ENCODE measurements around the gene COP1. TPM values are rescaled to one million over a fixed set of nuclear protein-coding genes. Genes with fewer than 3 reads are reported as not detected.

The COP1 gene
- total and polyA plus RNA-seq, 2 of the 8 experiments (the other 6 are each of a cell fraction or from before 2014, with no cell fraction given): 26.2 to 44.9 TPM

- Histone ChIP-seq H3K4me2 (ENCODE audit: insufficient read depth in 1 of 2, low read depth in 2 of 2, low read length in 2 of 2) (no peak overlapping the region), H2BK20ac (ENCODE audit: low read length) (no peak overlapping the region), H3K18ac (ENCODE audit: extremely low read depth, low read length) (no peak overlapping the region), H3K27me3 (replicated peaks in 1 of 4; ENCODE audit: control insufficient read depth in 3 of 4, extremely low read depth in 1 of 4, insufficient read depth in 3 of 4, low read length in 3 of 4) (no peaks in the 10 kb centered on the region), H3K56ac (replicated peaks; ENCODE audit: insufficient read length, low read depth, low read length) (no peak overlapping the region), H3K23ac (ENCODE audit: insufficient read length) (no peak overlapping the region), H3K9me3 (ENCODE audit: insufficient read depth in 2 of 2, low read depth in 1 of 2, low read length in 1 of 2) (no peaks in the 10 kb centered on the region), H3K79me2 (ENCODE audit: control insufficient read depth in 1 of 2, insufficient read depth in 2 of 2, low read length in 2 of 2) (no peaks in the 10 kb centered on the region), H3K27ac (ENCODE audit: low read depth, low read length) (no peak overlapping the region), H3K23me2 (ENCODE audit: low read depth, low read length) (peaks cover 2% of the 10 kb centered on the region; the same call in 1 of the 2 replicates), H2AK5ac (ENCODE audit: low read depth, low read length) (no peak overlapping the region), H3K4me1 (replicated peaks in 1 of 4; ENCODE audit: control insufficient read depth in 3 of 4, insufficient read depth in 4 of 4, low read length in 3 of 4) (no peaks in the 10 kb centered on the region), H2BK15ac (ENCODE audit: low read length) (no peak overlapping the region), H3K79me1 (ENCODE audit: low read depth, low read length) (no peaks in the 10 kb centered on the region), H2BK120ac (replicated peaks; ENCODE audit: low read depth, low read length) (no peak overlapping the region), H3K4ac (replicated peaks; ENCODE audit: insufficient read length, low read depth, low read length) (no peak overlapping the region), H4K20me1 (replicated peaks in 1 of 2; ENCODE audit: control insufficient read depth in 1 of 2, insufficient read depth in 2 of 2, low read length in 2 of 2) (peaks cover 0 to 2% of the 10 kb centered on the region in 2 experiments), H3K36me3 (ENCODE audit: control insufficient read depth in 2 of 4, insufficient read depth in 4 of 4, low read length in 3 of 4) (no peaks in the 10 kb centered on the region), H2BK5ac (ENCODE audit: low read depth, low read length) (no peak overlapping the region), H2AFZ (ENCODE audit: low read length) (no peak overlapping the region), H4K91ac (replicated peaks; ENCODE audit: insufficient read length, low read length) (no peak overlapping the region), H3K9ac (replicated peaks in 1 of 4; ENCODE audit: extremely low read depth in 1 of 4, low read depth in 3 of 4, low read length in 3 of 4) (no peak overlapping the region), H3K14ac (ENCODE audit: insufficient read length) (no peak overlapping the region), H2BK12ac (ENCODE audit: low read depth, low read length) (no peak overlapping the region), H3K4me3 (ENCODE audit: extremely low read depth in 1 of 4, insufficient read depth in 2 of 4, low read depth in 3 of 4, low read length in 4 of 4) (no peak overlapping the region), H4K8ac (ENCODE audit: extremely low read depth, insufficient read depth, low read length) (no peak overlapping the region), H4K5ac (ENCODE audit: insufficient read length, low read depth, low read length) (no peak overlapping the region)
- POLR2A ChIA-PET (ENCODE audit: partially characterized antibody): no interaction called here
- TF ChIP-seq TEAD4 (IDR thresholded peaks at IDR 0.05; ENCODE audit: low read depth, low read length) (no peak), BRCA1 (IDR thresholded peaks at IDR 0.05; ENCODE audit: low read depth, low read length) (no peak), RXRA (IDR thresholded peaks at IDR 0.05; ENCODE audit: insufficient read depth, low read depth, low read length) (no peak), CBX5 (IDR thresholded peaks at IDR 0.05; ENCODE audit: low read depth, low read length) (no peak), ATF2 (IDR thresholded peaks at IDR 0.05; ENCODE audit: low read length) (no peak), SP2 (IDR thresholded peaks at IDR 0.05; ENCODE audit: low read length) (no peak), POLR2AphosphoS5 (IDR thresholded peaks at IDR 0.05; ENCODE audit: low read depth, low read length) (no peak)
- CTCF ChIA-PET (ENCODE audit: partially characterized antibody): no interaction called here
- FAIRE-seq (no peak), DNase-seq (ENCODE audit: low read depth in 1 of 2, low spot score in 2 of 2) (no peak)
- 89% methylated on average over 3 of the region's 3 CpGs; no CpG with 5 or more reads in 1 of the 2 experiments for WGBS, 2 experiments (ENCODE audit: extremely low coverage in 1 of 2, insufficient coverage in 1 of 2, insufficient read length in 1 of 2, insufficient replicate concordance in 2 of 2, low coverage in 1 of 2, low lambda C conversion rate in 2 of 2, missing lambda C conversion rate in 1 of 2)
Observed at GRCh38 chr1:176056312-176056711, 150.8 kb downstream of the COP1 start.
